OCI-LY7 (cell line): Measurements from ENCODE around the gene SH3RF3. TPM values are rescaled to one million over a fixed set of nuclear protein-coding genes. Genes with fewer than 3 reads are reported as not detected.

Source experiments
- BruUV-seq: library from RNA; stranded (reverse); fragments of 400-500 nt; replicated peaks from 2 replicates; lab custom pipeline; 2021; lab: Mats Ljungman, UMichigan
- CTCF ChIA-PET: fragments of 300-600 bp; sonication (Branson Sonifier 250); formaldehyde crosslinking; loops from one replicate; lab custom pipeline; 2022; ENCODE audit warnings: antibody characterized with exemption; ENCODE audit not compliant: unreplicated experiment; lab: Charles Lee
- POLR2A ChIA-PET: fragments of 300-600 bp; sonication (Branson Sonifier 250); formaldehyde crosslinking; loops from one replicate; lab custom pipeline; 2022; ENCODE audit warnings: antibody characterized with exemption; lab: Charles Lee
- DNase-seq: peaks from one replicate; pipeline ENCODE4 v3.0.0-alpha.2; 2015; ENCODE audit warnings: low spot score
- H2AFZ ChIP-seq: fragments of 200-600 bp; sonication (generic), shearing (Covaris generic); 2 replicates; pipeline ENCODE4 v1.6.1; 2014; ENCODE audit warnings: mild to moderate bottlenecking, antibody characterized with exemption, low read length, moderate library complexity
- H3K27ac ChIP-seq: fragments of 200-600 bp; sonication (generic); 2 replicates; pipeline ENCODE4 v1.5.1; 2014; ENCODE audit warnings: mixed run types, low read depth, mild to moderate bottlenecking, moderate library complexity, low read length, inconsistent platforms; ENCODE audit not compliant: poor library complexity, severe bottlenecking
- H3K36me3 ChIP-seq: fragments of 200-600 bp; sonication (generic); 2 replicates; pipeline ENCODE4 v1.6.1; 2014; ENCODE audit warnings: mild to moderate bottlenecking, antibody characterized with exemption, low read length, moderate library complexity, mixed read lengths; ENCODE audit not compliant: insufficient read depth
- H3K4me1 ChIP-seq: fragments of 200-600 bp; sonication (generic); 2 replicates; pipeline ENCODE4 v1.5.1; 2014; ENCODE audit warnings: mild to moderate bottlenecking, low read length; ENCODE audit not compliant: insufficient read depth, poor library complexity, severe bottlenecking
- H3K4me2 ChIP-seq: fragments of 200-600 bp; sonication (generic); 2 replicates; pipeline ENCODE4 v1.6.1; 2014; ENCODE audit warnings: mild to moderate bottlenecking, low read length
- H3K4me3 ChIP-seq: fragments of 200-600 bp; sonication (generic); 2 replicates; pipeline ENCODE4 v1.5.1; 2014; ENCODE audit warnings: mild to moderate bottlenecking, low read depth, low read length; ENCODE audit not compliant: poor library complexity, severe bottlenecking
- H3K79me2 ChIP-seq: fragments of 200-600 bp; sonication (generic); 2 replicates; pipeline ENCODE4 v1.6.1; 2016; ENCODE audit warnings: low read depth, mild to moderate bottlenecking, low read length, moderate library complexity, mixed read lengths; ENCODE audit not compliant: insufficient read depth
- H3K9me2 ChIP-seq: fragments of 200-600 bp; sonication (generic); 2 replicates; pipeline ENCODE4 v1.6.1; 2016; ENCODE audit warnings: mild to moderate bottlenecking, low read length, mixed read lengths; ENCODE audit not compliant: insufficient read depth
- H3K9me3 ChIP-seq: fragments of 200-600 bp; sonication (generic); 2 replicates; pipeline ENCODE4 v1.6.1; 2014; ENCODE audit warnings: mild to moderate bottlenecking, mixed run types, low read length, mixed read lengths
- H4K20me1 ChIP-seq: fragments of 200-600 bp; sonication (generic); 2 replicates; pipeline ENCODE4 v1.6.1; 2014; ENCODE audit warnings: mild to moderate bottlenecking, antibody characterized with exemption, low read length, moderate library complexity, mixed read lengths; ENCODE audit not compliant: insufficient read depth
- EZH2phosphoT487 ChIP-seq: fragments of 200-600 bp; sonication (generic); IDR thresholded peaks from 2 replicates; pipeline ENCODE4 v1.6.1; 2018; ENCODE audit warnings: low read depth, borderline replicate concordance, mild to moderate bottlenecking, mixed run types, antibody characterized with exemption, low read length, moderate library complexity, mixed read lengths
- intact Hi-C: fragments of 100-400 bp; cut with micrococcal nuclease; formaldehyde crosslinking; loops from one replicate; pipeline ENCODE4 v1.10.0; 2022; ENCODE audit not compliant: unreplicated experiment
- total RNA-seq, 2 experiments: library from RNA; depleted of rRNA in 1 of 2; stranded (reverse); fragments of >200 nt in 1 of 2; shearing (Covaris generic) in 1 of 2; gene quantifications; 2 replicates each; pipeline ENCODE4 v1.2.3, GENCODE V29; 2014 to 2022
- TF ChIP-seq, protein P1 (sequence below): fragments of 200-600 bp; sonication (generic); conservative IDR thresholded peaks from 2 replicates; pipeline ENCODE4 v1.5.1; 2014; ENCODE audit warnings: mild to moderate bottlenecking, antibody characterized with exemption, low read length, moderate library complexity, mixed read lengths

SH3RF3 gene
- total RNA-seq, 2 experiments from 2014 or later, result not detected

DNA sequence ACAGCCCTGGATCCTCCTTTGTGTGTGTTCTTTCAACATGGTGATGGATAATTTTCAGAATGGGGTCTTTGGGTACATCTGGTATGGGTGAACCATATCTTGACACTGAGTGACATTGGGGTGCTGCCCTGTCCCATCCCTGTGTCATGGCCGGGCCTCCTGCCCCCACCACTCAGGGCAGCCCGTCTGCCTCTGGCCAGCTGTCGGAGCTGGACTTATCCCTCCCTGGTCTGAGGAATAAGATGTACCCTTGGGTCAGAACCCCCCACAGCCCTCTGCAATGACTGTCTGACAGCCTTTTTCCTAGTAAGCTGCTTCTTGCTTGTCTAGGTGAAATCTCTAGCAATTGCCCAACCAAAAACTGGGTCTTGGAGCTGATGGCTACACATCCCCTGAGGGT is 142.9 kb downstream of the SH3RF3 start:
- no peaks in the 10 kb centered on the region for H3K4me1 ChIP-seq
- no TSS peak for BruUV-seq
- no peaks in the 10 kb centered on the region for H3K36me3 ChIP-seq
- no peak overlapping the region for H2AFZ ChIP-seq
- no peak for TF ChIP-seq EZH2phosphoT487
- TF ChIP-seq, protein P1, sequence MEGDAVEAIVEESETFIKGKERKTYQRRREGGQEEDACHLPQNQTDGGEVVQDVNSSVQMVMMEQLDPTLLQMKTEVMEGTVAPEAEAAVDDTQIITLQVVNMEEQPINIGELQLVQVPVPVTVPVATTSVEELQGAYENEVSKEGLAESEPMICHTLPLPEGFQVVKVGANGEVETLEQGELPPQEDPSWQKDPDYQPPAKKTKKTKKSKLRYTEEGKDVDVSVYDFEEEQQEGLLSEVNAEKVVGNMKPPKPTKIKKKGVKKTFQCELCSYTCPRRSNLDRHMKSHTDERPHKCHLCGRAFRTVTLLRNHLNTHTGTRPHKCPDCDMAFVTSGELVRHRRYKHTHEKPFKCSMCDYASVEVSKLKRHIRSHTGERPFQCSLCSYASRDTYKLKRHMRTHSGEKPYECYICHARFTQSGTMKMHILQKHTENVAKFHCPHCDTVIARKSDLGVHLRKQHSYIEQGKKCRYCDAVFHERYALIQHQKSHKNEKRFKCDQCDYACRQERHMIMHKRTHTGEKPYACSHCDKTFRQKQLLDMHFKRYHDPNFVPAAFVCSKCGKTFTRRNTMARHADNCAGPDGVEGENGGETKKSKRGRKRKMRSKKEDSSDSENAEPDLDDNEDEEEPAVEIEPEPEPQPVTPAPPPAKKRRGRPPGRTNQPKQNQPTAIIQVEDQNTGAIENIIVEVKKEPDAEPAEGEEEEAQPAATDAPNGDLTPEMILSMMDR, result no peak
- H3K4me3 ChIP-seq, result no peak overlapping the region
- no peaks in the 10 kb centered on the region for H3K79me2 ChIP-seq
- POLR2A ChIA-PET, result no interaction called here
- no peaks in the 10 kb centered on the region for H4K20me1 ChIP-seq
- DNase-seq, result no peak
- no peaks in the 10 kb centered on the region for H3K9me3 ChIP-seq
- CTCF ChIA-PET, result no interaction called here
- intact Hi-C loops, result no loop called here
- H3K27ac ChIP-seq, result no peak overlapping the region
- H3K4me2 ChIP-seq, result no peak overlapping the region
- no peaks in the 10 kb centered on the region for H3K9me2 ChIP-seq

DNA sequence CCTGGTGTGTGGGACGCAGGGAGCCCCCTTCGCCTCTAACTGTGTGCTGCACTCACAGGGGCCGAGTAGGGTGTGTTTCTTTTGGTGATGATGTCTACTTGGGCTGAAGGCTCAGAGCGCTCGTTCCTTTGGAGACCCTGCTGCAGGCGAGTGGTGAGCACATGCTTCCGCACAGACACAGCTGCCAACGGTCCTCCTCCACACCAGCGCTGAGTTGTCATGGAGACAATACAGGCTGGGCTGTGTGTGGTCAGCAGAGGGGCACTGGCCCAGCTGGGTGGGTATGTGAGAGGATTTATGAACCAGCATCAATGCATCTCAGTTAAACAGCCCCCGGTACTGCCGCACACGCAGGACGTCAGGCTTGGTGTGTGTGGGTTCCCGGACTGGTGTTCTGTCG is 143.5 kb downstream of the SH3RF3 start:
- no peak overlapping the region for H3K27ac ChIP-seq
- no peaks in the 10 kb centered on the region for H3K36me3 ChIP-seq
- H3K4me1 ChIP-seq, result no peaks in the 10 kb centered on the region
- POLR2A ChIA-PET, result no interaction called here
- no peak overlapping the region for H3K4me2 ChIP-seq
- CTCF ChIA-PET, result no interaction called here
- intact Hi-C loops, result no loop called here
- no TSS peak for BruUV-seq
- no peaks in the 10 kb centered on the region for H3K9me3 ChIP-seq
- H4K20me1 ChIP-seq, result no peaks in the 10 kb centered on the region
- no peaks in the 10 kb centered on the region for H3K9me2 ChIP-seq
- H3K4me3 ChIP-seq, result no peak overlapping the region
- H2AFZ ChIP-seq, result no peak overlapping the region
- DNase-seq, result no peak
- H3K79me2 ChIP-seq, result no peaks in the 10 kb centered on the region
- TF ChIP-seq, protein P1, result no peak
- no peak for TF ChIP-seq EZH2phosphoT487

DNA sequence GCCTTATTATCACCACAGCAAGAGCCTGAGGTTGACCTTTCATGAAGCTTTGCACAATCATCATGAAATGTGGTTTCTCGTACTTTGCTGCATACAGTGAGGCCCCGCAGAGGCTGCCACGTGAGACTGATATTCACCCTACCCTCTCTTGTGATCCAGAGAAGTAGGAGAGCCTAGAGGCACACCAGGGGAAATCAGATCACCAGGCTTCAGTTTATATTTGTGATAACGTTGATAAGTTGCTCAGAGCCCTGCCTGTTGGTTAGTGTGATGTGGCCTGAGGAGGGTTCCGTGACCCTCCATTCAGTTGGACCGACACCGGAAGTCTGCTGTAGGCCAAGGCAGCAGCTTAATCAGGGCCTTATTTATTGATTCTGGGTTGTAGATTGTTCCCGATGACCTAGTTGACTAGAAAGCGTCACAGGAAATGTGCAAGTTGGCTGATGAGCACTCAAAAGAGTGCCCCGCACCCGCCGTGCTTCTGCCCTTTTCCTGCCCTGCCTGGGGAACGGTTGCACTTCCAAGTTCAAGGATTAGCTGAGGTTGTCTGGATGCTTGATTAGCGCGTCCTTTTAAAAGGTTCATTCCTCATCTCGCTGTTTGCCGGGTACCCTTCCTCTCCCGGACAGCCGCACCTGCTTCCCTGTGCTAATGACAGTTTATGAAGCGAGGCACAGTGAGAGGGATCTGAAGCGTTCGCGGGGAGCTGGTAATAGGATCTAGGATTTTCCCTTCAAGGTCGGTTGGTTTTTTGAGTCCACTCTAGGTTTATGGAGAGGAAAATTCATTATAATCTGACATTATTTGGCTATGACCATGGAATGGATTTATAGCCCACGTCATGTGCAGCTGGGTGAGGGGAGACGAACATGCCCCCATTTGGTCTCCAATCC is 146.4 kb downstream of the SH3RF3 start:
- H3K4me2 ChIP-seq, result no peak overlapping the region
- BruUV-seq, result no TSS peak
- no peaks in the 10 kb centered on the region for H3K9me2 ChIP-seq
- no peak overlapping the region for H3K27ac ChIP-seq
- intact Hi-C loops, result no loop called here
- no peaks in the 10 kb centered on the region for H3K9me3 ChIP-seq
- H3K4me1 ChIP-seq, result no peaks in the 10 kb centered on the region
- POLR2A ChIA-PET, result no interaction called here
- no peak overlapping the region for H3K4me3 ChIP-seq
- CTCF ChIA-PET, result interaction anchor here (0.5 kb wide), 1 partner anchor 18 kb away, joined by 4 read pairs; no protein-coding TSS in a partner anchor
- H3K79me2 ChIP-seq, result no peaks in the 10 kb centered on the region
- H4K20me1 ChIP-seq, result no peaks in the 10 kb centered on the region
- H3K36me3 ChIP-seq, result no peaks in the 10 kb centered on the region
- no peak for DNase-seq
- no peak overlapping the region for H2AFZ ChIP-seq
- TF ChIP-seq EZH2phosphoT487, result no peak
- TF ChIP-seq, protein P1, result no peak
